Ovary (tissue), 9 donors: ENCODE data around the gene C10orf62. TPM values are rescaled to one million over a fixed set of nuclear protein-coding genes. Genes with fewer than 3 reads are reported as not detected.

Experiments
- DNase-seq, 5 donors: peaks; one replicate each; pipeline ENCODE4 v3.0.0-alpha.2; 2019 to 2020
- H3K27ac ChIP-seq, 2 donors: fragments of 200-600 bp; one replicate each; pipeline versions ENCODE4 v1.5.1 to v1.8.0; 2019 to 2022
- H3K27me3 ChIP-seq: fragments of 200-600 bp; one replicate; pipeline ENCODE4 v1.8.0; 2022
- H3K36me3 ChIP-seq: fragments of 200-600 bp; sonication (generic); one replicate; pipeline ENCODE4 v1.5.1; 2019
- H3K4me1 ChIP-seq: one replicate; pipeline ENCODE4 v1.8.1; 2013; ENCODE audit warnings: mild to moderate bottlenecking, moderate library complexity; ENCODE audit not compliant: insufficient read depth
- H3K4me3 ChIP-seq: fragments of 200-600 bp; sonication (generic); one replicate; pipeline ENCODE4 v1.5.1; 2017
- H3K9me3 ChIP-seq, 2 donors: fragments of 200-600 bp in 1 of 2; sonication (generic) in 1 of 2; one replicate each; pipeline versions ENCODE4 v1.5.1 to v1.8.1; 2013 to 2019; ENCODE audit warnings: mild to moderate bottlenecking in 1 of 2, moderate library complexity in 1 of 2
- EP300 ChIP-seq: sonication (generic); formaldehyde crosslinking; IDR thresholded peaks from one replicate; pipeline ENCODE4 v1.6.1; 2017; ENCODE audit warnings: antibody characterized with exemption
- POLR2A ChIP-seq: fragments of 450-650 bp; IDR thresholded peaks from one replicate; pipeline ENCODE4 v1.6.1; 2017; ENCODE audit warnings: antibody characterized with exemption, mild to moderate bottlenecking, moderate library complexity
- WGBS, 3 donors: extraction: QIAGEN DNeasy Blood & Tissue Kit in 1 of 3; methylation state at CpG; one replicate each; pipeline versions ENCODE4 v1.1.5 to v1.1.7; 2013 to 2017; 5-methylcytosine and 5-hydroxymethylcytosine counted together
- intact Hi-C, 4 donors: fragments of 100-400 bp; cut with DNase I; formaldehyde crosslinking; loops; one replicate each; pipeline versions ENCODE4 v1.11.0 to v1.15.1; 2022 to 2023
- polyA plus RNA-seq, 2 donors: library from polyadenylated mRNA; stranded (reverse); fragments of 200-250 nt in 1 of 2; fragments of 350-450 nt in 1 of 2; fragmentation: Illumina TruSeq in 1 of 2; extraction: RNeasy Lipid Tissue Mini Kit (QIAGEN cat#74804) in 1 of 2; gene quantifications; one replicate each; pipeline ENCODE4 v1.2.3, GENCODE V29; 2013 to 2014
- total RNA-seq, 7 donors: library from RNA; depleted of rRNA in 2 of 7; stranded (reverse); fragments of >200 nt in 2 of 7; fragmentation: NEBNext Ultra II Directional in 3 of 7; extraction: Animal tissue kit (Norgen Biotek cat#: 25700) in 3 of 7; gene quantifications; one replicate each; pipeline versions ENCODE4 v1.1.0 to v1.2.4, GENCODE V29; 2016 to 2023
- TF ChIP-seq, protein P1 (sequence below), 3 donors: fragments of 450-650 bp in 2 of 3; fragments of 200-600 bp in 1 of 3; IDR thresholded peaks; one replicate each; pipeline versions ENCODE4 v1.5.1 to v1.8.0; 2016 to 2022; ENCODE audit warnings: antibody characterized with exemption in 3 of 3, mild to moderate bottlenecking in 1 of 3
- donor health status: DM: no; HTN: no; CAD: no; lungs with moderate emphysema.
- donor health status: DM: no; HTN: no; CAD: no.
- donor health status: Bipolar disorder and iron deficiency.
- donor health status: DM: yes; HTN: yes; CAD: no.
- donor health status: DM: no; HTN: no; CAD: no.
- donor health status: DM: yes; HTN: yes; CAD: no.

The C10orf62 gene
- total and polyA plus RNA-seq, 9 donors = 0.48 TPM; not detected in 8

DNA sequence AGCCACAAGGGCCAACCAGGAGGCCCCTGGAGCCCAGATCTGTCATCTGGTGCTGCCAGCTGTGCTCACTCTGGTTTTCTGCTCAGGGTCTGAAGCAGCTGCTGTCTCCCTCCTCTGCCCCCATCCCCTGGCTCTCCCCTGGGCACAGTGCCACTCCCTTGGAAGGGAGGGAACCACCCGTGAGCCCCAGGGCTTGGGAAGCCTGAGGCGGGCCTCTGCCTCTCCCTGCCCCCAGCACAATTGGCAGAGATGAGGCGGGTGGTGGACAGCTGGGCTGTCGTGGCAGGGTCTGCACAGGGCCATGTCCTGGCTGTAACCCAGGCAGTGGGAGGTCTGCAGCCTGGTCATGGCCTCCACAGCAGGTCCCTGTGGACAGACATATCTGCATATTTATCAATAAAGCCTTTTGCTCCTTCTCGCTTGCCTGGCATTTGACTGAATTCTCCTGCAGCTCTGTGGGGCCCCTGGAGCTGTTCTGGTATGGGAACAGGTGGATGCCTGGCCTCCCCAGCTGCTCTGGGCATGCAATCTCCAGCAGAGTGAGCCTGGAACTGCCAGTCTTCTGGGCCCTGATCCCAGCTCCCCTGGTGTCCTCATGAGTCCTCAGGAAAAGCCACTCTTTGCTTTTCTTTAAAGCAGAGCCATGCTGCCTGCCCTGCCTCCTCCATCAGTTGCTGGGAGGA is 18.6 kb upstream of the C10orf62 start:
- H3K27ac ChIP-seq = no peak overlapping the region
- WGBS, 3 donors = 58 to 80% (median 77%) methylated on average over 4 to 5 of the region's 5 CpGs

DNA sequence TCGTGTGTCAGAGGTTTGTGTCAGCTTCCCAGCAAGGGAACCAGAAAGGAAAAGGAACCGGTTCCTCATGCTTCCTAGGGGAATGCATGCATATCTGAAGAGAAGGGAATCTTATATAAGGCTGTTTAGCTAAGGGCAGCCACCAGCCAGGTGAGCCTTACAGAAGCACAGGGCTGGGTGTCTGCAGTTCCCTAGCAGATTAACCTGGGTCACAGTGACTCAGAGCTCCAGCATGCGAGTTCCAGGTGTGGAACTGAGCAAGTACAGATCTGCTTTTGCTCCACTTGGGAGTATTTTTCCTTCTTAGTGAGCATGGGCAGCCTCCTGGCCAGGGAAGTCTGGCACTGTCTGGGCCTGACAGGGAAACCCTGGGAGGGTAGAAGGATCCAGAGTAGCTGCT is 17.9 kb upstream of the C10orf62 start:
- H3K27ac ChIP-seq = no peak overlapping the region
- intact Hi-C loops = loop anchor here in 1 of 4 donors (2.0 kb wide), 1 partner anchor 39 kb away; no protein-coding TSS in a partner anchor

More for the DNA sequence above, 18.6 kb upstream of the C10orf62 start:
- H3K4me1 ChIP-seq = no peaks in the 10 kb centered on the region
- intact Hi-C loops = no loop called here
- H3K27me3 ChIP-seq = no peaks in the 10 kb centered on the region
- no peaks in the 10 kb centered on the region for H3K9me3 ChIP-seq
- H3K4me3 ChIP-seq = no peak overlapping the region
- H3K36me3 ChIP-seq = no peaks in the 10 kb centered on the region
- TF ChIP-seq, protein P1, sequence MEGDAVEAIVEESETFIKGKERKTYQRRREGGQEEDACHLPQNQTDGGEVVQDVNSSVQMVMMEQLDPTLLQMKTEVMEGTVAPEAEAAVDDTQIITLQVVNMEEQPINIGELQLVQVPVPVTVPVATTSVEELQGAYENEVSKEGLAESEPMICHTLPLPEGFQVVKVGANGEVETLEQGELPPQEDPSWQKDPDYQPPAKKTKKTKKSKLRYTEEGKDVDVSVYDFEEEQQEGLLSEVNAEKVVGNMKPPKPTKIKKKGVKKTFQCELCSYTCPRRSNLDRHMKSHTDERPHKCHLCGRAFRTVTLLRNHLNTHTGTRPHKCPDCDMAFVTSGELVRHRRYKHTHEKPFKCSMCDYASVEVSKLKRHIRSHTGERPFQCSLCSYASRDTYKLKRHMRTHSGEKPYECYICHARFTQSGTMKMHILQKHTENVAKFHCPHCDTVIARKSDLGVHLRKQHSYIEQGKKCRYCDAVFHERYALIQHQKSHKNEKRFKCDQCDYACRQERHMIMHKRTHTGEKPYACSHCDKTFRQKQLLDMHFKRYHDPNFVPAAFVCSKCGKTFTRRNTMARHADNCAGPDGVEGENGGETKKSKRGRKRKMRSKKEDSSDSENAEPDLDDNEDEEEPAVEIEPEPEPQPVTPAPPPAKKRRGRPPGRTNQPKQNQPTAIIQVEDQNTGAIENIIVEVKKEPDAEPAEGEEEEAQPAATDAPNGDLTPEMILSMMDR (IDR thresholded peaks at IDR 0.05) = no peak
- TF ChIP-seq POLR2A = no peak
- no peak for TF ChIP-seq EP300
- peak in 1 of 5 donors; percentile 27 for DNase-seq

DNA sequence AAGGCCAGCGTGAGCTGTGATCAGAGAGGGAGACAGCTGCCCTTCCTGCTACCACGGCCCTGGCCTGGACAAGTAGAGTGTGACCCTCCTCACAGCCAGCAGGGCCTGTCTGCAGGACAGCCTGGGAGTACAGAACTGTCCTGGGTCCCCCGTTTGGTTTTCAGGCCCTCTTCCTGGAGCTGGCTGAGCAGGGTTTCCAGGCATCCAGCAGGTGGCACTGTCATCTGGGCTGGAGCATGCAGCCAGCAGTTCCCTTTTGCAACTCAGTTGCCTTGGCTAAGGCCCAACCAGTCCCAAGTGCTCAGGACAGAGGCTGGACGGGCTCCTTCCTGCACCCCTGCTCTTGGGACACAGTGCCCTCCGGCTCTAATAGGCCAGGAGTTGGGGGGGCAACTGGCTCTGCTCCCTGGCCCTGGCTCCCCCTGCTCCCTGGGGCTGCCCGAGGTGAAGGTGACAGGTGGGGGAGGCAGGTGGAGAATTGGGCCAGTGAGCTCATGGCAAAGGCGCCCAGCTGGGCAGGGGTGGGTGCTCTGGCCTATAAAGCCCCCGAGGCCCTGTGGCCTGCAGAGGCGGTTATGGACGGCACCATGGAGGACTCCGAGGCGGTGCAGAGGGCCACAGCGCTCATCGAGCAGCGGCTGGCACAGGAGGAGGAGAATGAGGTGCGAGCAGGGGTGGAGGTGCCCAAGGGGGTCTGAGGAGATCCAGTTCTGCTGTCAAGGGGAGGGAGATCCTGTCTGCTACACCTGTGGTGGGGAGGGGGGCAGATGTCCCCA is 17.1 kb upstream of the C10orf62 start, which contains the start of gene ANKRD2:
Gene ANKRD2, plus strand, starts transcription at position 566 of the 776 bp plus-strand sequence. Its CDS starts 10 bp downstream, at position 576.
- Histone ChIP-seq H3K27me3 (no peaks in the 10 kb centered on the region), H3K27ac (no peak within 1 kb of the TSS), H3K4me3 (no peak within 1 kb of the TSS), H3K36me3 (no peaks in the 10 kb centered on the region), H3K4me1 (no peaks in the 10 kb centered on the region), H3K9me3 (no peaks in the 10 kb centered on the region)
- WGBS, 3 donors = 69 to 71% (median 71%) methylated on average over 16 of the region's 16 CpGs
- no peak for TF ChIP-seq POLR2A
- TF ChIP-seq, protein P1 (IDR thresholded peaks at IDR 0.05) = peak in 2 of 3 donors; percentile 43 to 64
- TF ChIP-seq EP300 = no peak
- intact Hi-C loops = loop anchor here in 1 of 4 donors (2.0 kb wide), 1 partner anchor 38 kb away; no protein-coding TSS in a partner anchor
- peak; percentile 54 to 74 (median 59) for DNase-seq

More for the DNA sequence above, 17.9 kb upstream of the C10orf62 start:
- Histone ChIP-seq H3K4me3 (no peak overlapping the region), H3K36me3 (no peaks in the 10 kb centered on the region), H3K27me3 (no peaks in the 10 kb centered on the region), H3K9me3 (no peaks in the 10 kb centered on the region), H3K4me1 (no peaks in the 10 kb centered on the region)
- WGBS, 3 donors = 79 to 87% (median 83%) methylated on average over 3 of the region's 3 CpGs
- no peak for DNase-seq
- TF ChIP-seq EP300 (no peak), POLR2A (no peak)
- TF ChIP-seq, protein P1 (IDR thresholded peaks at IDR 0.05) = no peak

- H3K4me3 ChIP-seq = no peak overlapping the region
- H3K27me3 ChIP-seq = no peaks in the 10 kb centered on the region
- 94 to 95% (median 95%) methylated on average over 2 of the region's 2 CpGs for WGBS, 3 donors
- TF ChIP-seq, protein P1 (IDR thresholded peaks at IDR 0.05) = no peak
- no peak for TF ChIP-seq EP300
- no peak for TF ChIP-seq POLR2A
- H3K9me3 ChIP-seq = no peaks in the 10 kb centered on the region
- intact Hi-C loops = loop anchor here in 1 of 4 donors (2.0 kb wide), 1 partner anchor 38 kb away; no protein-coding TSS in a partner anchor
- no peak overlapping the region for H3K27ac ChIP-seq
- H3K4me1 ChIP-seq = no peaks in the 10 kb centered on the region
- DNase-seq = peak in 1 of 5 donors; percentile 20
- H3K36me3 ChIP-seq = no peaks in the 10 kb centered on the region
Measured at GRCh38 chr10:97573021-97573420, 16.5 kb upstream of the C10orf62 start.
